K562 (cell line): ENCODE results near the gene CCDC148. TPM values are rescaled to one million over a fixed set of nuclear protein-coding genes. Genes with fewer than 3 reads are reported as not detected.
A peak's percentile ranks its signal among the peaks of the same experiment; 100 is the strongest.

Experiments used
- ATAC-seq: fragments of 200-7000 bp; cut with Tn5 transposase; 3 replicates; pipeline ENCODE4 v1.9.1; 2020; ENCODE audit warnings: moderate library complexity
- BruUV-seq: library from RNA; stranded (reverse); fragments of 400-500 nt; replicated peaks from 2 replicates; lab custom pipeline; 2021; lab: Mats Ljungman, UMichigan
- CTCF ChIA-PET: fragments of 300-600 bp; formaldehyde crosslinking; extraction: SDS; loops from one replicate; lab custom pipeline; 2021; ENCODE audit warnings: low intra/inter-chr PET ratio; lab: Yijun Ruan, JAX
- POLR2A ChIA-PET: fragments of 300-600, 350-650 bp; sonication (Branson Sonifier 250); formaldehyde crosslinking; extraction: SDS; loops from one replicate; lab custom pipeline; 2021; ENCODE audit warnings: antibody characterized with exemption, inconsistent platforms; lab: Yijun Ruan, JAX
- DNase-seq, 4 experiments: peaks; one replicate each; pipeline versions ENCODE4 v3.0.0 to v3.0.0-alpha.2; 2011 to 2018; ENCODE audit warnings: low spot score in 3 of 4, mixed read lengths in 3 of 4; ENCODE audit errors: extremely low read depth in 1 of 4
- FAIRE-seq: peaks from 2 replicates; lab custom pipeline; 2011; peaks lifted over from hg19 to GRCh38; lab: Jason Lieb, UNC
- H2AFZ ChIP-seq: 2 replicates; pipeline ENCODE4 v1.6.0; 2011; ENCODE audit warnings: low read depth, low read length, control low read depth, inconsistent platforms
- H3K27ac ChIP-seq: fragments of 200-600 bp; 3 replicates; pipeline ENCODE4 v1.8.0; 2011; ENCODE audit warnings: low read depth, mild to moderate bottlenecking, control low read depth, inconsistent platforms, low read length, moderate library complexity, mixed read lengths; ENCODE audit errors: extremely low read depth
- H3K27me3 ChIP-seq, 2 experiments: fragments of 300-600 bp in 1 of 2; 2 replicates in 1 of 2; 3 replicates in 1 of 2; pipeline versions ENCODE4 v1.6.0 to v1.8.0; 2011; ENCODE audit warnings: inconsistent platforms in 2 of 2, low read length in 2 of 2, mild to moderate bottlenecking in 1 of 2, mixed read lengths in 1 of 2, moderate library complexity in 1 of 2; ENCODE audit not compliant: control insufficient read depth in 2 of 2, insufficient read depth in 2 of 2
- H3K36me3 ChIP-seq: fragments of 300-600 bp; 3 replicates; pipeline ENCODE4 v1.8.0; 2011; ENCODE audit warnings: mild to moderate bottlenecking, low read length, inconsistent platforms; ENCODE audit not compliant: control insufficient read depth, insufficient read depth
- H3K4me1 ChIP-seq, 2 experiments: fragments of 200-600 bp in 1 of 2; replicated peaks in 1 of 2; 2 replicates in 1 of 2; 3 replicates in 1 of 2; pipeline versions ENCODE4 v1.5.1 to v1.8.0; 2011; ENCODE audit warnings: inconsistent platforms in 2 of 2, low read length in 2 of 2, mild to moderate bottlenecking in 1 of 2, mixed read lengths in 1 of 2, moderate library complexity in 1 of 2; ENCODE audit not compliant: control insufficient read depth in 2 of 2, insufficient read depth in 2 of 2
- H3K4me2 ChIP-seq: 2 replicates; pipeline ENCODE4 v1.6.1; 2011; ENCODE audit warnings: low read length, control low read depth, inconsistent platforms, mixed read lengths; ENCODE audit not compliant: insufficient read depth
- H3K4me3 ChIP-seq: fragments of 200-600 bp; sonication (generic), shearing (Covaris generic); 2 replicates; pipeline ENCODE4 v1.5.1; 2016; ENCODE audit warnings: control low read depth, inconsistent platforms
- H3K79me2 ChIP-seq: fragments of 200-600 bp; 3 replicates; pipeline ENCODE4 v1.8.0; 2011; ENCODE audit warnings: low read length, inconsistent platforms; ENCODE audit not compliant: control insufficient read depth, insufficient read depth
- H3K9ac ChIP-seq, 2 experiments: 2 replicates each; pipeline versions ENCODE4 v1.6.0 to v1.6.1; 2011; ENCODE audit warnings: low read depth in 2 of 2, low read length in 2 of 2, control low read depth in 1 of 2, inconsistent platforms in 1 of 2, mild to moderate bottlenecking in 1 of 2, mixed read lengths in 1 of 2; ENCODE audit not compliant: insufficient read depth in 1 of 2
- H3K9me1 ChIP-seq: one replicate; pipeline ENCODE4 v1.6.0; 2011; ENCODE audit warnings: inconsistent platforms, mild to moderate bottlenecking, low read length, moderate library complexity; ENCODE audit not compliant: control insufficient read depth, insufficient read depth
- H3K9me3 ChIP-seq: replicated peaks from 2 replicates; pipeline ENCODE4 v1.5.1; 2011; ENCODE audit warnings: low read depth, low read length, inconsistent platforms; ENCODE audit not compliant: control insufficient read depth, insufficient read depth
- H4K20me1 ChIP-seq: replicated peaks from 2 replicates; pipeline ENCODE4 v1.6.1; 2011; ENCODE audit warnings: low read length, inconsistent platforms, mixed read lengths; ENCODE audit not compliant: control insufficient read depth, insufficient read depth
- CEBPG ChIP-seq, 3 experiments: fragments of 200-800 bp in 1 of 3; sonication (Bioruptor generic) in 1 of 3; sonication (generic) in 1 of 3; formaldehyde crosslinking in 1 of 3; IDR thresholded peaks in 2 of 3; conservative IDR thresholded peaks in 1 of 3; 2 replicates each; pipeline versions ENCODE4 v1.6.1 to v1.8.0; 2016 to 2022; ENCODE audit warnings: missing compliant biosample characterization in 2 of 3, missing genetic modification characterization in 2 of 3, mild to moderate bottlenecking in 1 of 3, missing genetic modification reagents in 1 of 3
- WGBS: fragments of 100-300 bp; shearing (Covaris generic); methylation state at CpG from one replicate; pipeline ENCODE4 v1.1.6; 2016; ENCODE audit warnings: low coverage, mixed read lengths; ENCODE audit not compliant: insufficient coverage; ENCODE audit errors: missing lambda C conversion rate; 5-methylcytosine and 5-hydroxymethylcytosine counted together
- in situ Hi-C: fragments of 300-500 bp; cut with MboI; formaldehyde crosslinking; loops from 4 replicates; pipeline ENCODE4 v1.15.0; 2018; ENCODE audit warnings: inconsistent platforms, mixed read lengths
- intact Hi-C: fragments of 100-400 bp; cut with micrococcal nuclease; formaldehyde crosslinking; loops from 2 replicates; pipeline ENCODE4 v1.14.2; 2022
- polyA plus RNA-seq, 8 experiments: library from polyadenylated mRNA; depleted of rRNA in 4 of 8; stranded (reverse) in 5 of 8; unstranded in 3 of 8; fragments of >200 nt; fragmentation: Nextera tagmentation in 2 of 8; fragmentation: Illumina TruSeq in 1 of 8; extraction: Ambion mirVana in 2 of 8; extraction: Trizol in 1 of 8; gene quantifications; 2 replicates each; pipeline versions ENCODE4 v1.2.1 to v1.2.3, GENCODE V29; 2011 to 2014; ENCODE audit warnings: inconsistent platforms in 1 of 8, missing spikeins in 1 of 8
- total RNA-seq, 7 experiments: library from RNA; depleted of rRNA in 6 of 7; stranded (reverse); fragments of >200 nt in 6 of 7; fragmentation: Illumina TruSeq in 2 of 7; extraction: Trizol in 2 of 7; gene quantifications; 2 replicates each; pipeline versions ENCODE4 v1.2.1 to v1.2.3, GENCODE V29; 2011 to 2021; ENCODE audit warnings: low replicate concordance in 1 of 7
- TF ChIP-seq, protein P1 (sequence below), 2 experiments: fragments of 450-650 bp in 1 of 2; sonication (generic) in 1 of 2; formaldehyde crosslinking in 1 of 2; IDR thresholded peaks in 1 of 2; conservative IDR thresholded peaks in 1 of 2; 2 replicates each; pipeline versions ENCODE4 v1.6.1 to v1.8.1; 2016 to 2023; ENCODE audit warnings: mild to moderate bottlenecking in 2 of 2, moderate library complexity in 2 of 2, inconsistent platforms in 1 of 2, missing genetic modification reagents in 1 of 2
- TF ChIP-seq, protein P2 (sequence below), 3 experiments: fragments of 200-800 bp in 1 of 3; fragments of 250-450 bp in 1 of 3; fragments of 450-650 bp in 1 of 3; sonication (Bioruptor Pico) in 1 of 3; sonication (Bioruptor generic) in 1 of 3; formaldehyde crosslinking in 1 of 3; IDR thresholded peaks; 2 replicates each; pipeline versions ENCODE4 v1.6.1 to v1.8.0; 2016 to 2022; ENCODE audit warnings: mild to moderate bottlenecking in 2 of 3, missing genetic modification characterization in 2 of 3, missing compliant biosample characterization in 1 of 3, moderate library complexity in 1 of 3

The CCDC148 gene
- total and polyA plus RNA-seq, 9 of the 15 experiments (the other 6 are each of a cell fraction or from before 2014, with no cell fraction given): 0.10 to 1.4 (median 0.65) TPM

DNA sequence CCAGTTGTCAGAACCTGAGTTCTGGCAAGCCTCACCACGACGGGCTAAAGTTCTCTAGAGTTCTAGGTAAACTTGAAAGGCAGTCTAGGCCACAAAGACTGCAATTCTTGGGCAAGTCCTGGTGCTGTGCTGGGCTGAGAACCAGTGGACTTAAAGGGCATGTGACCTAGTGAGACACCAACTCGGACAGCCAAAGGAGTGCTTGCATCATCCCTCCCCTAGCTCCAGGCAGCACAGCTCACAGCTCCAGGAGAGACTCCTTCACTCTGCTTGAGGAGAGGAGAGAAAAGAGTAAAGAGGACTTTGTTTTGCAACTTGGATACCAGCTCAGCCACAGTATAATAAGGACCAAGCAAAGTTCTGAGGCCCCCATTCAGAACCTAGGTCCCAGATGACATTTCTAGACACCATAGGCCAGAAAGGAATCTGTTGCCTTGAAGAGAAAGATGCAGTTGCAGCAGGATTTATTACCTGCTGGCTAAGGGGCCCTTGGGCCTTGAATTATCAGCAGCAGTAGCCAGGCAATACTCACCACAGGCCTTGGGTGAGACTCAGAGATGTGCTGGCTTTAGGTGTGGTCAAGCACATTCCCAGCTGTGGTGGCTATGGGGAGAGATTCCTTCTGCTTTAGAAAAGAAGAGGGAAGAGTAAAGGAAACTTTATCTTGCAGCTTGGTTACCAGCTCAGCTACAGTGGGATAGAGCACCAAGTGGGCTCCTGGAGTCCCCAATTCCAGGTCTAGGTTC is 303.1 kb downstream of the CCDC148 start:
- Histone ChIP-seq H3K4me2 (no peak overlapping the region), H3K27me3 (no peaks in the 10 kb centered on the region), H3K9me3 (no peaks in the 10 kb centered on the region), H3K9ac (no peak overlapping the region), H4K20me1 (no peaks in the 10 kb centered on the region), H3K36me3 (no peaks in the 10 kb centered on the region), H3K27ac (no peak overlapping the region), H3K79me2 (no peaks in the 10 kb centered on the region), H3K9me1 (no peaks in the 10 kb centered on the region), H3K4me3 (no peak overlapping the region), H2AFZ (0 out of 2 replicates have a peak overlapping the region, but pooled peaks have one; percentile 26), H3K4me1 (no peaks in the 10 kb centered on the region)
- peak; percentile 69 for ATAC-seq
- FAIRE-seq: no peak
- CTCF ChIA-PET: no interaction called here
- POLR2A ChIA-PET: no interaction called here
- intact Hi-C loops: no loop called here
- TF ChIP-seq CEBPG (CRISPR knock-in tag; IDR thresholded peaks at IDR 0.05): no peak
- peak in 1 of 2 experiments; percentile 61; a peak in 1 of 4 replicates for TF ChIP-seq CEBPG (tag; conservative IDR thresholded peaks at IDR 0.05 in 1 of 2, IDR thresholded peaks at IDR 0.05 in 1 of 2)
- TF ChIP-seq, protein P1, sequence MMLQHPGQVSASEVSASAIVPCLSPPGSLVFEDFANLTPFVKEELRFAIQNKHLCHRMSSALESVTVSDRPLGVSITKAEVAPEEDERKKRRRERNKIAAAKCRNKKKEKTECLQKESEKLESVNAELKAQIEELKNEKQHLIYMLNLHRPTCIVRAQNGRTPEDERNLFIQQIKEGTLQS (IDR thresholded peaks at IDR 0.05): peak; percentile 58; the same call in 1 of the 2 replicates
- TF ChIP-seq, protein P1 (CRISPR knock-in tag; conservative IDR thresholded peaks at IDR 0.05): no peak
- TF ChIP-seq, protein P2, sequence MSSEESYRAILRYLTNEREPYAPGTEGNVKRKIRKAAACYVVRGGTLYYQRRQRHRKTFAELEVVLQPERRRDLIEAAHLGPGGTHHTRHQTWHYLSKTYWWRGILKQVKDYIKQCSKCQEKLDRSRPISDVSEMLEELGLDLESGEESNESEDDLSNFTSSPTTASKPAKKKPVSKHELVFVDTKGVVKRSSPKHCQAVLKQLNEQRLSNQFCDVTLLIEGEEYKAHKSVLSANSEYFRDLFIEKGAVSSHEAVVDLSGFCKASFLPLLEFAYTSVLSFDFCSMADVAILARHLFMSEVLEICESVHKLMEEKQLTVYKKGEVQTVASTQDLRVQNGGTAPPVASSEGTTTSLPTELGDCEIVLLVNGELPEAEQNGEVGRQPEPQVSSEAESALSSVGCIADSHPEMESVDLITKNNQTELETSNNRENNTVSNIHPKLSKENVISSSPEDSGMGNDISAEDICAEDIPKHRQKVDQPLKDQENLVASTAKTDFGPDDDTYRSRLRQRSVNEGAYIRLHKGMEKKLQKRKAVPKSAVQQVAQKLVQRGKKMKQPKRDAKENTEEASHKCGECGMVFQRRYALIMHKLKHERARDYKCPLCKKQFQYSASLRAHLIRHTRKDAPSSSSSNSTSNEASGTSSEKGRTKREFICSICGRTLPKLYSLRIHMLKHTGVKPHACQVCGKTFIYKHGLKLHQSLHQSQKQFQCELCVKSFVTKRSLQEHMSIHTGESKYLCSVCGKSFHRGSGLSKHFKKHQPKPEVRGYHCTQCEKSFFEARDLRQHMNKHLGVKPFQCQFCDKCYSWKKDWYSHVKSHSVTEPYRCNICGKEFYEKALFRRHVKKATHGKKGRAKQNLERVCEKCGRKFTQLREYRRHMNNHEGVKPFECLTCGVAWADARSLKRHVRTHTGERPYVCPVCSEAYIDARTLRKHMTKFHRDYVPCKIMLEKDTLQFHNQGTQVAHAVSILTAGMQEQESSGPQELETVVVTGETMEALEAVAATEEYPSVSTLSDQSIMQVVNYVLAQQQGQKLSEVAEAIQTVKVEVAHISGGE (CRISPR knock-in tag; IDR thresholded peaks at IDR 0.05): no peak
- in situ Hi-C loops: no loop called here
- BruUV-seq: no TSS peak
- no peak for DNase-seq
- WGBS: 10% methylated on average over 3 of the region's 3 CpGs
